Stimulated activated CD8-positive, alpha-beta memory T cell treated with anti-CD3 and anti-CD28 coated beads, Interleukin-4, amount 100 ng/mL, for 1 hour (primary cell): Measurements from ENCODE around the gene HERC4.
"Not testable (repeated sequence)": the region's sequence is repeated elsewhere in the genome, so short reads cannot be mapped to it uniquely, and the experiment has no call there.

Source experiments
- DNase-seq, 2 donors: peaks; one replicate each; pipeline ENCODE4 v3.0.0-alpha.2; 2020; ENCODE audit warnings: low read depth in 2 of 2, low spot score in 1 of 2

HERC4 gene

GRCh38 chr10:67884842-67885670, 190.0 kb downstream of the HERC4 start:
- DNase-seq = peak; percentile 43 to 46

- peak; percentile 90 to 92 for DNase-seq
These were observed 190.7 kb downstream of the HERC4 start, which contains the start of gene SIRT1 for GRCh38 chr10:67884313-67884841. Gene SIRT1, plus strand, starts transcription at chr10:67884656. Its CDS starts 66 bp downstream, at chr10:67884722.

GRCh38 chr10:67883710-67884312, 191.3 kb downstream of the HERC4 start:
- DNase-seq = no peak

- DNase-seq = no peak
These were observed 196.9 kb downstream of the HERC4 start for GRCh38 chr10:67878133-67878532.

DNA sequence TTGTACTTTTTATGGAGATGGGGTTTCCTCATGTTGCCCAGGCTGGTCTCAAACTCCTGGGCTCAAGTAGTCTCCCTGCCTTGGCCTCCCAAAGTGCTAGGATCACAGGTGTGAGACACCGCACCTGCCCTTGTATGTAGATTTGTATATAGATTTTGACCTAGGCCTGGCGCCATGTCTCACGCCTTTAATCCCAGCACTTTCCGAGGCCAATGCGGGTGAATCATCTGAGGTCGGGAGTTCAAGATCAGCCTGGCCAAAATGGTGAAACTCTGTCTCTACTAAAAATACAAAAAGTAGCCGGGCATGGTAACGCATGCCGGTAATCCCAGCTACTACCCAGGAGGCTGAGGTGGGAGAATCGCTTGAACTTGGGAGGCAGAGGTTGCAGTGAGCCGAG, 197.7 kb downstream of the HERC4 start:
- DNase-seq = not testable (repeated sequence)

DNA sequence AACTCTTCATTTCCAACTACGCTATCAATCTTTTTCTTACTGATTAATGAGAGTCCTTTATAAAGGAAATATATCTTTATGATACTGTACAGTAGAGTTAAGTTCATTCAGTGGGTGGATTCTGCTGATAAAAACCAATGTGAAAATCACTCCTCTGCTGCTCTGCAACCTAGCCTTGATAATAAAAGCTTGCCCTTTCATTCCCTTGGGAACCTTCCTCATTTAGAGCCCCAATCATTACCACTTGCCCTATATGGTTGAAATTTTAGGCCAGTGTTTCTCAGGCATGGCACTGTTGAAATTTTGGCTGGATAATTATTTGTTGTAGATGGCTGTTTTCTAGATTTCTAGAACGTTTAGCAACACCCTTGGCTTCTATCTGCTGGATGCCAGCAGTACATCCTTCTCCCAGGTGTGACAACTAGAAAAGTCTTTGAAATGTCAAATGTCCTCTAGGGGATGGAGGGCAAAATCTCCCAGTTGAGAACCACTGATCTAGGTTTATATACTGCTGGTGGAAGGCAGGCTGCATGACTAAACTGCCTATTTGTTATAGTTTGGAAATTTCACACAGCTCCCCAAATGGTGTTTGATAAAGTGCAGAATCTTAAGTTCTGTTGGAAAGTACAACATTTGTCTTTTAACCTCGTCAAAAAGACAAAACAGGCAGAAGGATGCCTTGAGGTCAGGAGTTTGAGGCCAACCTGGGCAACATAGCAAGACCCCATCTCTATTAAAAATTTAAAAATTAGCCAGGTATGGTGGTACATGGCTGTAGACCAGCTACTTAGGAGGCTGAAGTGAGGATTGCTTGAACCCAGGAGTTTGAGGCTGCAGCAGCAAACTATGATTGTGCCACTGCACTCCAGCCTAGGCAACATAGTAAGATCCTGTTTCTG, 199.5 kb downstream of the HERC4 start:
- no peak for DNase-seq
